ENCODE data around the gene FARSA.
A peak's percentile ranks its signal among the peaks of the same experiment; 100 is the strongest.

FARSA gene

DNA sequence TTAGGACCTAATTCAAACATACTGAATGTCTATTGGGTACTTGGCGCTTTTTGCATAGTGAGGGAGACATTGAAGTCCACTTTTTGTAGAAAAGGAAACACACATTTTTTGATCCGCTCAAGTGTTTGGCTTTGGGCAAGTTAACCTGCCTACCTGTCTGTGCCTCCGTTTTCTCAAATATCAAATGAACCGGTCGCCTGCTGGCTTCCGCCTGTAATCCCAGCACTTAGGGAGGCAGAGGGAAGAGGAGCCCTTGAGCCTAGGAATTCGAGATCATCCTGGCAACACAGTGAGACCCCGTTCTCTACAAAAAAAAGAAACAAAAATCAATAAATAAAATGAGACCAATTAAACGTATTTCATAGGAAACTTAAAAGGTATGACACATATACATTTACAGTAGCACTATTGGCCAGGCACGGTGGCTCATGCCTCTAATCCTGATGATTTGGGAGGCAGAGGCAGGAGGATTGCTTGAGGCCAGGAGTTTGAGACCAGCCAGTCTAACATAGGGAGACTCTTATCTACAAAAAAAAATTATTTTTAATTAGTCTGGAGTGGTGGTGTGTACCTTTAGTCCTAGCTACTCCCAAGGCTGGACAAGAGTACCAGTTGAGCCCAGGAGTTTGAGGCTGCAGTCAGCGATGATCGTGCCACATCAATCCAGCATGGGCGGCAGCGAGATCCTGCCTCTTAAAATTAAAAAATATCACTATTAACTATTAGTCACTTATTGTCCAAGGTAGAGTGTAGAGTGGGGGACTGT lies 13.4 kb upstream of the FARSA start:
- peak overlapping the region; percentile 96 for H3K9ac ChIP-seq (ENCODE audit: low read length)
- peaks cover 73% of the 10 kb centered on the region for H3K36me3 ChIP-seq (replicated peaks; ENCODE audit: low read depth, low read length)
- no peaks in the 10 kb centered on the region for H3K27me3 ChIP-seq (ENCODE audit: low read depth, low read length)
- H3K9me3 ChIP-seq (ENCODE audit: insufficient read depth, low read length), result no peaks in the 10 kb centered on the region
- peaks cover 65% of the 10 kb centered on the region for H3K79me2 ChIP-seq (ENCODE audit: low read length)
- peaks cover 13% of the 10 kb centered on the region for H4K20me1 ChIP-seq (ENCODE audit: insufficient read depth, low read length)
- peak overlapping the region; percentile 95 for H3K4me2 ChIP-seq (ENCODE audit: low read length)
- TF ChIP-seq, protein P1, sequence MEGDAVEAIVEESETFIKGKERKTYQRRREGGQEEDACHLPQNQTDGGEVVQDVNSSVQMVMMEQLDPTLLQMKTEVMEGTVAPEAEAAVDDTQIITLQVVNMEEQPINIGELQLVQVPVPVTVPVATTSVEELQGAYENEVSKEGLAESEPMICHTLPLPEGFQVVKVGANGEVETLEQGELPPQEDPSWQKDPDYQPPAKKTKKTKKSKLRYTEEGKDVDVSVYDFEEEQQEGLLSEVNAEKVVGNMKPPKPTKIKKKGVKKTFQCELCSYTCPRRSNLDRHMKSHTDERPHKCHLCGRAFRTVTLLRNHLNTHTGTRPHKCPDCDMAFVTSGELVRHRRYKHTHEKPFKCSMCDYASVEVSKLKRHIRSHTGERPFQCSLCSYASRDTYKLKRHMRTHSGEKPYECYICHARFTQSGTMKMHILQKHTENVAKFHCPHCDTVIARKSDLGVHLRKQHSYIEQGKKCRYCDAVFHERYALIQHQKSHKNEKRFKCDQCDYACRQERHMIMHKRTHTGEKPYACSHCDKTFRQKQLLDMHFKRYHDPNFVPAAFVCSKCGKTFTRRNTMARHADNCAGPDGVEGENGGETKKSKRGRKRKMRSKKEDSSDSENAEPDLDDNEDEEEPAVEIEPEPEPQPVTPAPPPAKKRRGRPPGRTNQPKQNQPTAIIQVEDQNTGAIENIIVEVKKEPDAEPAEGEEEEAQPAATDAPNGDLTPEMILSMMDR (IDR thresholded peaks at IDR 0.05; ENCODE audit: low read depth, low read length), result no peak
- no peak for TF ChIP-seq EZH2phosphoT487 (IDR thresholded peaks at IDR 0.05; ENCODE audit: low read depth)
- H3K4me3 ChIP-seq (ENCODE audit: low read length), result peak overlapping the region; percentile 97
- peak overlapping the region; percentile 90 for H3K27ac ChIP-seq (ENCODE audit: low read length)
- H3K4me1 ChIP-seq (ENCODE audit: low read length), result peaks cover 45% of the 10 kb centered on the region
- H2AFZ ChIP-seq (ENCODE audit: low read depth, low read length), result no peak overlapping the region

DNA sequence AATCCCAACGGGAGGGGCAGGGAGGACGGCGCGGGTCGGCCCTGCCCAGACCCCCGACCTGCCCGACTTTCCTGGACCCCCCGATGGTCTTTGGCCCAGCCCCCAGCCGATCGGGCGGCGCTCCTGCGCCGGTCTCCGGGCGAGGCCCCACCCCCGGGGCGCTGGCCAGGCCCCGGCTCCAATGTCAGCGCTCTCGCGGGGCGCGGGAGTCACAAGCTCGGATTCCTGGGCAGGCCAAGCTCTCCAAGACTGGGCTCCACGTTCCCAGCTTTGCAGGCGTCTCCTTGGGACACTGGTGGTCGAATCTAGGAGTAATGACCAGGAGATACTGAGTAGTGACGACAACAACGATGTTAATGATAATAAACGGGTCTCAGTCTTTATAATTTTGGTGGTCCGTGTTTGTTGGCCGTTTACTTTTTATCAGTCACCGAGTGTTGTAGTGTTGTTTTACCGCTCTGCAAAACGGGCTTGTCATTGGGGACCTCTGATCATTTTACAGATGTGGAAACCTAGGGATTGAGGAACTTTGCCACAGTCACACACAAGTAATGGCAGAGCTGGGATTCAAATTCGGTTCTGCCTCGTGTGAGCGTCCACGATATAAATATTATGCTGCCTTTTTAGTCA lies 12.7 kb upstream of the FARSA start:
- Histone ChIP-seq H3K9ac (ENCODE audit: low read length) (peak overlapping the region; percentile 96), H3K36me3 (replicated peaks; ENCODE audit: low read depth, low read length) (peaks cover 76% of the 10 kb centered on the region)

GRCh38 chr19:12945479-12946091 lies 12.1 kb upstream of the FARSA start, which contains the start of gene RAD23A:
TSS of gene RAD23A (plus strand) at chr19:12945862. CDS start at chr19:12945949, 87 bp downstream.
- peaks cover 78% of the 10 kb centered on the region for H3K36me3 ChIP-seq (replicated peaks; ENCODE audit: low read depth, low read length)
- peak within 1 kb of the TSS; percentile 97 for H3K4me3 ChIP-seq (ENCODE audit: low read length)
- H3K27ac ChIP-seq (ENCODE audit: low read length), result peak within 1 kb of the TSS; percentile 90
- H3K79me2 ChIP-seq (ENCODE audit: low read length), result peaks cover 69% of the 10 kb centered on the region
- H3K4me1 ChIP-seq (ENCODE audit: low read length), result peaks cover 55% of the 10 kb centered on the region
- H2AFZ ChIP-seq (ENCODE audit: low read depth, low read length), result no peak within 1 kb of the TSS
- TF ChIP-seq, protein P1 (IDR thresholded peaks at IDR 0.05; ENCODE audit: low read depth, low read length), result no peak
- no peak for TF ChIP-seq EZH2phosphoT487 (IDR thresholded peaks at IDR 0.05; ENCODE audit: low read depth)
- no peaks in the 10 kb centered on the region for H3K27me3 ChIP-seq (ENCODE audit: low read depth, low read length)
- peak within 1 kb of the TSS; percentile 96 for H3K9ac ChIP-seq (ENCODE audit: low read length)
- peak within 1 kb of the TSS; percentile 95 for H3K4me2 ChIP-seq (ENCODE audit: low read length)
- H3K9me3 ChIP-seq (ENCODE audit: insufficient read depth, low read length), result no peaks in the 10 kb centered on the region
- peaks cover 19% of the 10 kb centered on the region for H4K20me1 ChIP-seq (ENCODE audit: insufficient read depth, low read length)

More for the DNA sequence above, 12.7 kb upstream of the FARSA start:
- TF ChIP-seq, protein P1 (IDR thresholded peaks at IDR 0.05; ENCODE audit: low read depth, low read length), result no peak
- no peak for TF ChIP-seq EZH2phosphoT487 (IDR thresholded peaks at IDR 0.05; ENCODE audit: low read depth)
- Histone ChIP-seq H3K4me2 (ENCODE audit: low read length) (peak overlapping the region; percentile 95), H3K27me3 (ENCODE audit: low read depth, low read length) (no peaks in the 10 kb centered on the region), H2AFZ (ENCODE audit: low read depth, low read length) (no peak overlapping the region), H3K4me1 (ENCODE audit: low read length) (peaks cover 49% of the 10 kb centered on the region), H3K9me3 (ENCODE audit: insufficient read depth, low read length) (no peaks in the 10 kb centered on the region), H3K4me3 (ENCODE audit: low read length) (peak overlapping the region; percentile 97), H3K79me2 (ENCODE audit: low read length) (peaks cover 68% of the 10 kb centered on the region), H4K20me1 (ENCODE audit: insufficient read depth, low read length) (peaks cover 13% of the 10 kb centered on the region), H3K27ac (ENCODE audit: low read length) (peak overlapping the region; percentile 90)
